ENCODE data around the gene TBX18.

TBX18 gene

GRCh38 chr6:84768442-84769174 is 4.2 kb upstream of the TBX18 start:
- DNase-seq (ENCODE audit: low read depth), result no peak
- H3K4me3 ChIP-seq (ENCODE audit: low read depth, low read length), result no peak overlapping the region
- TF ChIP-seq MYC (IDR thresholded peaks at IDR 0.05; ENCODE audit: low read depth, low read length), result no peak
- TF ChIP-seq MAX (IDR thresholded peaks at IDR 0.05; ENCODE audit: low read depth, low read length), result no peak
- TF ChIP-seq CTCF (IDR thresholded peaks at IDR 0.05; ENCODE audit: low read depth, low read length), result no peak
- TF ChIP-seq POLR2A (IDR thresholded peaks at IDR 0.05; ENCODE audit: extremely low read depth, insufficient read length), result no peak

- no peak overlapping the region for H3K4me3 ChIP-seq (ENCODE audit: low read depth, low read length)
- TF ChIP-seq MAX (IDR thresholded peaks at IDR 0.05; ENCODE audit: low read depth, low read length) (no peak), POLR2A (IDR thresholded peaks at IDR 0.05; ENCODE audit: extremely low read depth, insufficient read length) (no peak), CTCF (IDR thresholded peaks at IDR 0.05; ENCODE audit: low read depth, low read length) (no peak), MYC (IDR thresholded peaks at IDR 0.05; ENCODE audit: low read depth, low read length) (no peak)
- DNase-seq (ENCODE audit: low read depth), result no peak
These were observed 3.3 kb upstream of the TBX18 start for GRCh38 chr6:84767526-84768201.

- no peak overlapping the region for H3K4me3 ChIP-seq (ENCODE audit: low read depth, low read length)
- no peak for TF ChIP-seq MAX (IDR thresholded peaks at IDR 0.05; ENCODE audit: low read depth, low read length)
- TF ChIP-seq CTCF (IDR thresholded peaks at IDR 0.05; ENCODE audit: low read depth, low read length), result no peak
- TF ChIP-seq MYC (IDR thresholded peaks at IDR 0.05; ENCODE audit: low read depth, low read length), result no peak
- TF ChIP-seq POLR2A (IDR thresholded peaks at IDR 0.05; ENCODE audit: extremely low read depth, insufficient read length), result no peak
- no peak for DNase-seq (ENCODE audit: low read depth)
These were observed 2.6 kb upstream of the TBX18 start for GRCh38 chr6:84766799-84767525.

GRCh38 chr6:84766118-84766798 is 1.9 kb upstream of the TBX18 start:
- TF ChIP-seq MAX (IDR thresholded peaks at IDR 0.05; ENCODE audit: low read depth, low read length), result no peak
- TF ChIP-seq POLR2A (IDR thresholded peaks at IDR 0.05; ENCODE audit: extremely low read depth, insufficient read length), result no peak
- no peak for TF ChIP-seq CTCF (IDR thresholded peaks at IDR 0.05; ENCODE audit: low read depth, low read length)
- TF ChIP-seq MYC (IDR thresholded peaks at IDR 0.05; ENCODE audit: low read depth, low read length), result no peak
- no peak overlapping the region for H3K4me3 ChIP-seq (ENCODE audit: low read depth, low read length)
- DNase-seq (ENCODE audit: low read depth), result no peak

- DNase-seq (ENCODE audit: low read depth), result no peak
- TF ChIP-seq MYC (IDR thresholded peaks at IDR 0.05; ENCODE audit: low read depth, low read length) (no peak), POLR2A (IDR thresholded peaks at IDR 0.05; ENCODE audit: extremely low read depth, insufficient read length) (no peak), MAX (IDR thresholded peaks at IDR 0.05; ENCODE audit: low read depth, low read length) (no peak), CTCF (IDR thresholded peaks at IDR 0.05; ENCODE audit: low read depth, low read length) (no peak)
- no peak overlapping the region for H3K4me3 ChIP-seq (ENCODE audit: low read depth, low read length)
These were observed 489 bp downstream of the TBX18 start for GRCh38 chr6:84763886-84764331.

All from NB4 (cell line).